GM23338 (cell line): ENCODE results near the gene PLCG2. TPM values are rescaled to one million over a fixed set of nuclear protein-coding genes. Genes with fewer than 3 reads are reported as not detected.

Source experiments
- ATAC-seq: fragments of 200-7000 bp; cut with Tn5 transposase; 3 replicates; pipeline ENCODE4 v1.9.1; 2020
- DNase-seq: peaks from one replicate; pipeline ENCODE4 v3.0.0-alpha.2; 2015; ENCODE audit warnings: low spot score
- H2AFZ ChIP-seq: fragments of 200-600 bp; sonication (generic); 2 replicates; pipeline ENCODE4 v1.8.0; 2016; ENCODE audit warnings: antibody characterized with exemption, mild to moderate bottlenecking, moderate library complexity
- H3F3A ChIP-seq: fragments of 200-600 bp; sonication (generic); replicated peaks from 2 replicates; pipeline ENCODE4 v1.8.0; 2017; ENCODE audit warnings: antibody characterized with exemption, mixed run types, low read depth
- H3K27ac ChIP-seq: fragments of 200-600 bp; sonication (generic); 2 replicates; pipeline ENCODE4 v1.6.1; 2016; ENCODE audit warnings: low read depth
- H3K27me3 ChIP-seq: fragments of 200-600 bp; sonication (generic); 2 replicates; pipeline ENCODE4 v1.8.0; 2016; ENCODE audit warnings: mild to moderate bottlenecking, mixed run types, moderate library complexity; ENCODE audit not compliant: insufficient read depth
- H3K36me3 ChIP-seq: fragments of 200-600 bp; sonication (generic); 2 replicates; pipeline ENCODE4 v1.8.0; 2016; ENCODE audit warnings: mild to moderate bottlenecking; ENCODE audit not compliant: insufficient read depth
- H3K4me1 ChIP-seq: fragments of 200-600 bp; sonication (generic); 2 replicates; pipeline ENCODE4 v1.8.0; 2016; ENCODE audit warnings: mild to moderate bottlenecking, moderate library complexity; ENCODE audit not compliant: insufficient read depth
- H3K4me2 ChIP-seq: fragments of 200-600 bp; sonication (generic); 2 replicates; pipeline ENCODE4 v1.7.1; 2017; ENCODE audit warnings: mixed run types
- H3K4me3 ChIP-seq: fragments of 200-600 bp; sonication (generic); 2 replicates; pipeline ENCODE4 v1.6.1; 2016; ENCODE audit warnings: mixed run types
- H3K79me2 ChIP-seq: fragments of 200-600 bp; sonication (generic); replicated peaks from 2 replicates; pipeline ENCODE4 v1.8.0; 2017; ENCODE audit warnings: mild to moderate bottlenecking; ENCODE audit not compliant: insufficient read depth
- H3K9me2 ChIP-seq: fragments of 200-600 bp; sonication (generic); 2 replicates; pipeline ENCODE4 v1.8.0; 2017; ENCODE audit not compliant: insufficient read depth
- H4K20me1 ChIP-seq: fragments of 200-600 bp; sonication (generic); replicated peaks from 2 replicates; pipeline ENCODE4 v1.8.0; 2017; ENCODE audit warnings: mild to moderate bottlenecking; ENCODE audit not compliant: insufficient read depth
- H3K27ac Mint-ChIP-seq: 2 replicates; pipeline ENCODE4 v1.8.0; 2020; ENCODE audit warnings: inconsistent platforms, mild to moderate bottlenecking, moderate library complexity, mixed read lengths
- H3K27me3 Mint-ChIP-seq: 3 replicates; pipeline ENCODE4 v1.8.0; 2022; ENCODE audit warnings: low read depth, mild to moderate bottlenecking, moderate library complexity, mixed read lengths, inconsistent platforms; ENCODE audit not compliant: insufficient read depth, poor library complexity
- H3K36me3 Mint-ChIP-seq: 3 replicates; pipeline ENCODE4 v1.8.0; 2021; ENCODE audit warnings: low read depth, mild to moderate bottlenecking, inconsistent platforms, moderate library complexity, mixed read lengths
- H3K4me1 Mint-ChIP-seq: 3 replicates; pipeline ENCODE4 v1.8.0; 2020; ENCODE audit warnings: mild to moderate bottlenecking, inconsistent platforms, mixed read lengths
- H3K4me3 Mint-ChIP-seq: 3 replicates; pipeline ENCODE4 v1.8.0; 2021; ENCODE audit warnings: moderate library complexity, mild to moderate bottlenecking, inconsistent platforms, mixed read lengths
- H3K9me3 Mint-ChIP-seq: 3 replicates; pipeline ENCODE4 v1.8.0; 2020; ENCODE audit warnings: moderate library complexity, mild to moderate bottlenecking, inconsistent platforms, mixed read lengths
- JUNB ChIP-seq: IDR thresholded peaks from one replicate; pipeline ENCODE4 v1.6.1; 2016; ENCODE audit warnings: antibody characterized with exemption; ENCODE audit not compliant: unreplicated experiment
- polyA plus RNA-seq: library from polyadenylated mRNA; unstranded; fragments of >200 nt; fragmentation: Nextera tagmentation; extraction: Ambion mirVana; gene quantifications from 2 replicates; pipeline ENCODE4 v1.2.1, GENCODE V29; 2016
- total RNA-seq: library from RNA; depleted of rRNA; stranded (reverse); fragments of >200 nt; shearing (Covaris generic); gene quantifications from 2 replicates; pipeline ENCODE4 v1.2.3, GENCODE V29; 2014
- TF ChIP-seq, protein P1 (sequence below): fragments of 250-450 bp; sonication (Bioruptor Pico); IDR thresholded peaks from 2 replicates; pipeline ENCODE4 v1.5.0; 2020; ENCODE audit warnings: mild to moderate bottlenecking, moderate library complexity

The PLCG2 gene
- total and polyA plus RNA-seq, 2 experiments from 2014 or later: 2.4 to 5.9 TPM

DNA sequence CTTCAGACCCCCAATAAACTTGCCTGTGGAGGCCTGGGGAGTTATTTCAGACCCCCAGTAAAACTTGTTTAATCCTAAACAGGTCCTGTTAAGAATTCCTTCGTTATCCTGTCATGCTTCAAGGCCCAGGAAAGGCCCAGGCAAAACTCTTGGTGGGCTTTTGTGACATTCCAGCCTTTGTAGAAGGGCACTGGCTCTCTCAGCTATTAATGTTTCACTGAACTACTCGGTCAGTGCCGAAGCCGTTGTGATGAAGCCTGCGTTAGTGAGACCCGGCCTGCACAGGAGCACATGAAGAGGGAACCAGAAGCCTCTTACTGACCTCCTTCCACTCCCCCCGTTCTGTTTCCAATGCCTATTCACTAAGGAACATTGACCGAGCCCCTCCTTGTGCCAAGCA lies 47.4 kb upstream of the PLCG2 start:
- H3K27me3 Mint-ChIP-seq: peaks cover 13% of the 10 kb centered on the region
- H3K36me3 Mint-ChIP-seq: no peaks in the 10 kb centered on the region
- Histone ChIP-seq H3K27me3 (no peaks in the 10 kb centered on the region), H3K4me1 (peaks cover 9% of the 10 kb centered on the region), H3K36me3 (no peaks in the 10 kb centered on the region), H3K79me2 (no peaks in the 10 kb centered on the region), H3K27ac (no peak overlapping the region), H3K4me2 (no peak overlapping the region; the same call in 1 of the 2 replicates), H4K20me1 (no peaks in the 10 kb centered on the region), H3K4me3 (no peak overlapping the region), H3K9me2 (0 out of 2 replicates have a peak, but pooled peaks cover 9% of the 10 kb centered on the region), H3F3A (peaks cover 10% of the 10 kb centered on the region; the same call in 1 of the 2 replicates), H2AFZ (no peak overlapping the region)
- peaks cover 28% of the 10 kb centered on the region for H3K4me1 Mint-ChIP-seq
- peaks cover 3% of the 10 kb centered on the region; the same call in 1 of the 3 replicates for H3K9me3 Mint-ChIP-seq
- ATAC-seq (no peak), DNase-seq (no peak)
- no peak overlapping the region for H3K27ac Mint-ChIP-seq
- H3K4me3 Mint-ChIP-seq: no peak overlapping the region
- TF ChIP-seq, protein P1, sequence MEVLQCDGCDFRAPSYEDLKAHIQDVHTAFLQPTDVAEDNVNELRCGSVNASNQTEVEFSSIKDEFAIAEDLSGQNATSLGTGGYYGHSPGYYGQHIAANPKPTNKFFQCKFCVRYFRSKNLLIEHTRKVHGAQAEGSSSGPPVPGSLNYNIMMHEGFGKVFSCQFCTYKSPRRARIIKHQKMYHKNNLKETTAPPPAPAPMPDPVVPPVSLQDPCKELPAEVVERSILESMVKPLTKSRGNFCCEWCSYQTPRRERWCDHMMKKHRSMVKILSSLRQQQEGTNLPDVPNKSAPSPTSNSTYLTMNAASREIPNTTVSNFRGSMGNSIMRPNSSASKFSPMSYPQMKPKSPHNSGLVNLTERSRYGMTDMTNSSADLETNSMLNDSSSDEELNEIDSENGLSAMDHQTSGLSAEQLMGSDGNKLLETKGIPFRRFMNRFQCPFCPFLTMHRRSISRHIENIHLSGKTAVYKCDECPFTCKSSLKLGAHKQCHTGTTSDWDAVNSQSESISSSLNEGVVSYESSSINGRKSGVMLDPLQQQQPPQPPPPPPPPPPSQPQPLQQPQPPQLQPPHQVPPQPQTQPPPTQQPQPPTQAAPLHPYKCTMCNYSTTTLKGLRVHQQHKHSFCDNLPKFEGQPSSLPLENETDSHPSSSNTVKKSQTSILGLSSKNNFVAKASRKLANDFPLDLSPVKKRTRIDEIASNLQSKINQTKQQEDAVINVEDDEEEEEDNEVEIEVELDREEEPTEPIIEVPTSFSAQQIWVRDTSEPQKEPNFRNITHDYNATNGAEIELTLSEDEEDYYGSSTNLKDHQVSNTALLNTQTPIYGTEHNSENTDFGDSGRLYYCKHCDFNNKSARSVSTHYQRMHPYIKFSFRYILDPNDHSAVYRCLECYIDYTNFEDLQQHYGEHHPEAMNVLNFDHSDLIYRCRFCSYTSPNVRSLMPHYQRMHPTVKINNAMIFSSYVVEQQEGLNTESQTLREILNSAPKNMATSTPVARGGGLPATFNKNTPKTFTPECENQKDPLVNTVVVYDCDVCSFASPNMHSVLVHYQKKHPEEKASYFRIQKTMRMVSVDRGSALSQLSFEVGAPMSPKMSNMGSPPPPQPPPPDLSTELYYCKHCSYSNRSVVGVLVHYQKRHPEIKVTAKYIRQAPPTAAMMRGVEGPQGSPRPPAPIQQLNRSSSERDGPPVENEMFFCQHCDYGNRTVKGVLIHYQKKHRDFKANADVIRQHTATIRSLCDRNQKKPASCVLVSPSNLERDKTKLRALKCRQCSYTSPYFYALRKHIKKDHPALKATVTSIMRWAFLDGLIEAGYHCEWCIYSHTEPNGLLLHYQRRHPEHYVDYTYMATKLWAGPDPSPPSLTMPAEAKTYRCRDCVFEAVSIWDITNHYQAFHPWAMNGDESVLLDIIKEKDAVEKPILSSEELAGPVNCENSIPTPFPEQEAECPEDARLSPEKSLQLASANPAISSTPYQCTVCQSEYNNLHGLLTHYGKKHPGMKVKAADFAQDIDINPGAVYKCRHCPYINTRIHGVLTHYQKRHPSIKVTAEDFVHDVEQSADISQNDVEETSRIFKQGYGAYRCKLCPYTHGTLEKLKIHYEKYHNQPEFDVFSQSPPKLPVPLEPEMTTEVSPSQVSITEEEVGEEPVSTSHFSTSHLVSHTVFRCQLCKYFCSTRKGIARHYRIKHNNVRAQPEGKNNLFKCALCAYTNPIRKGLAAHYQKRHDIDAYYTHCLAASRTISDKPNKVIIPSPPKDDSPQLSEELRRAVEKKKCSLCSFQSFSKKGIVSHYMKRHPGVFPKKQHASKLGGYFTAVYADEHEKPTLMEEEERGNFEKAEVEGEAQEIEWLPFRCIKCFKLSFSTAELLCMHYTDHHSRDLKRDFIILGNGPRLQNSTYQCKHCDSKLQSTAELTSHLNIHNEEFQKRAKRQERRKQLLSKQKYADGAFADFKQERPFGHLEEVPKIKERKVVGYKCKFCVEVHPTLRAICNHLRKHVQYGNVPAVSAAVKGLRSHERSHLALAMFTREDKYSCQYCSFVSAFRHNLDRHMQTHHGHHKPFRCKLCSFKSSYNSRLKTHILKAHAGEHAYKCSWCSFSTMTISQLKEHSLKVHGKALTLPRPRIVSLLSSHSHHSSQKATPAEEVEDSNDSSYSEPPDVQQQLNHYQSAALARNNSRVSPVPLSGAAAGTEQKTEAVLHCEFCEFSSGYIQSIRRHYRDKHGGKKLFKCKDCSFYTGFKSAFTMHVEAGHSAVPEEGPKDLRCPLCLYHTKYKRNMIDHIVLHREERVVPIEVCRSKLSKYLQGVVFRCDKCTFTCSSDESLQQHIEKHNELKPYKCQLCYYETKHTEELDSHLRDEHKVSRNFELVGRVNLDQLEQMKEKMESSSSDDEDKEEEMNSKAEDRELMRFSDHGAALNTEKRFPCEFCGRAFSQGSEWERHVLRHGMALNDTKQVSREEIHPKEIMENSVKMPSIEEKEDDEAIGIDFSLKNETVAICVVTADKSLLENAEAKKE: no peak

DNA sequence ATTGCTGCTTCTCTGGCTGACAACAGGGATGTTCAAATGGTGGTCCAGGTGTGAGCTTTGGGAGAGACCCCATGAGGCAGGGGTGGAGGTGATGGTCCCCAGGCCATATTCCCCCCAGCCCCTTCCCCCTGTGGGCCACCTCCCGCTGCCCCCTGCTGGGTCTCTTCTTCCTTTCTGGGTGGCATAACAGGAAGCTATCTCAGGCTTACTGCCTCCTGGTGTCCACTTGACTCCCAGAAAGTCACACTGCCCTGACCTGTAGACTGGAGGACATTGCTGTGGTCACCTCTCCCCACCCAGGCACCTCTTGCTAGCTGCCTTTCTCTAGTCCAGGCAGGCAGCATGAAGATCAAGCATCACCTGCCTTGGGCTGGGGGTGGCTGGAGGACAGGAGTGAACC lies 46.4 kb upstream of the PLCG2 start:
- H3K4me1 Mint-ChIP-seq: peaks cover 33% of the 10 kb centered on the region
- DNase-seq (no peak), ATAC-seq (no peak)
- Histone ChIP-seq H3K4me2 (no peak overlapping the region), H4K20me1 (no peaks in the 10 kb centered on the region), H3K79me2 (no peaks in the 10 kb centered on the region), H3K9me2 (0 out of 2 replicates have a peak, but pooled peaks cover 9% of the 10 kb centered on the region), H3K27me3 (no peaks in the 10 kb centered on the region), H3K36me3 (no peaks in the 10 kb centered on the region), H2AFZ (no peak overlapping the region), H3K4me3 (no peak overlapping the region), H3F3A (peaks cover 10% of the 10 kb centered on the region; the same call in 1 of the 2 replicates), H3K27ac (no peak overlapping the region), H3K4me1 (peaks cover 15% of the 10 kb centered on the region)
- no peak overlapping the region for H3K27ac Mint-ChIP-seq
- H3K36me3 Mint-ChIP-seq: no peaks in the 10 kb centered on the region
- H3K4me3 Mint-ChIP-seq: no peak overlapping the region
- H3K9me3 Mint-ChIP-seq: peaks cover 7% of the 10 kb centered on the region; the same call in 2 of the 3 replicates
- H3K27me3 Mint-ChIP-seq: peaks cover 12% of the 10 kb centered on the region
- TF ChIP-seq, protein P1: no peak
- no peak for TF ChIP-seq JUNB
